Measurements from ENCODE around the gene LRIT3.

- TF ChIP-seq, protein P1, sequence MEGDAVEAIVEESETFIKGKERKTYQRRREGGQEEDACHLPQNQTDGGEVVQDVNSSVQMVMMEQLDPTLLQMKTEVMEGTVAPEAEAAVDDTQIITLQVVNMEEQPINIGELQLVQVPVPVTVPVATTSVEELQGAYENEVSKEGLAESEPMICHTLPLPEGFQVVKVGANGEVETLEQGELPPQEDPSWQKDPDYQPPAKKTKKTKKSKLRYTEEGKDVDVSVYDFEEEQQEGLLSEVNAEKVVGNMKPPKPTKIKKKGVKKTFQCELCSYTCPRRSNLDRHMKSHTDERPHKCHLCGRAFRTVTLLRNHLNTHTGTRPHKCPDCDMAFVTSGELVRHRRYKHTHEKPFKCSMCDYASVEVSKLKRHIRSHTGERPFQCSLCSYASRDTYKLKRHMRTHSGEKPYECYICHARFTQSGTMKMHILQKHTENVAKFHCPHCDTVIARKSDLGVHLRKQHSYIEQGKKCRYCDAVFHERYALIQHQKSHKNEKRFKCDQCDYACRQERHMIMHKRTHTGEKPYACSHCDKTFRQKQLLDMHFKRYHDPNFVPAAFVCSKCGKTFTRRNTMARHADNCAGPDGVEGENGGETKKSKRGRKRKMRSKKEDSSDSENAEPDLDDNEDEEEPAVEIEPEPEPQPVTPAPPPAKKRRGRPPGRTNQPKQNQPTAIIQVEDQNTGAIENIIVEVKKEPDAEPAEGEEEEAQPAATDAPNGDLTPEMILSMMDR (IDR thresholded peaks at IDR 0.05; ENCODE audit: insufficient read depth, low read length), result no peak
- no peak for TF ChIP-seq GABPA (IDR thresholded peaks at IDR 0.05; ENCODE audit: low read depth)
- TF ChIP-seq REST (IDR thresholded peaks at IDR 0.05; ENCODE audit: insufficient replicate concordance, low read depth), result no peak
These were observed 54.8 kb downstream of the LRIT3 start for GRCh38 chr4:109902559-109903251.
